HL-60 (cell line): ENCODE results near the gene SPSB4.

Experiments used
- CTCF ChIP-seq: IDR thresholded peaks from one replicate; pipeline ENCODE4 v1.5.1; 2011; ENCODE audit warnings: low read length, control low read depth, inconsistent platforms; ENCODE audit not compliant: insufficient read depth
- GABPA ChIP-seq: IDR thresholded peaks from 2 replicates; pipeline ENCODE4 v1.6.1; 2012; ENCODE audit warnings: low read depth
- POLR2AphosphoS5 ChIP-seq: IDR thresholded peaks from 2 replicates; pipeline ENCODE4 v1.6.1; 2012; ENCODE audit warnings: low read depth
- REST ChIP-seq: IDR thresholded peaks from 2 replicates; pipeline ENCODE4 v1.6.1; 2012; ENCODE audit warnings: low read depth; ENCODE audit not compliant: insufficient replicate concordance

GRCh38 chr3:141183606-141184005, 132.5 kb downstream of the SPSB4 start:
- TF ChIP-seq CTCF (no peak), POLR2AphosphoS5 (no peak), REST (no peak), GABPA (no peak)
